H9 (cell line): Measurements from ENCODE around the gene SDR42E2. TPM values are rescaled to one million over a fixed set of nuclear protein-coding genes. Genes with fewer than 3 reads are reported as not detected.

Experiments used
- DNase-seq: peaks from one replicate; pipeline ENCODE4 v3.0.0-alpha.2; 2017
- H2AFZ ChIP-seq: one replicate; pipeline ENCODE4 v1.6.1; 2013; ENCODE audit warnings: mild to moderate bottlenecking, low read length, control low read depth, moderate library complexity
- H2AK5ac ChIP-seq: 2 replicates; pipeline ENCODE4 v1.6.1; 2013; ENCODE audit warnings: low read length, control low read depth, mixed read lengths; ENCODE audit not compliant: insufficient read length
- H2BK120ac ChIP-seq: one replicate; pipeline ENCODE4 v1.6.1; 2013; ENCODE audit warnings: low read depth, mild to moderate bottlenecking, low read length, control low read depth, inconsistent platforms; ENCODE audit not compliant: poor library complexity, severe bottlenecking
- H2BK12ac ChIP-seq: 2 replicates; pipeline ENCODE4 v1.6.1; 2013; ENCODE audit warnings: low read length, control low read depth, mixed read lengths, low read depth; ENCODE audit not compliant: insufficient read length
- H2BK15ac ChIP-seq: 2 replicates; pipeline ENCODE4 v1.6.1; 2013; ENCODE audit warnings: low read depth, low read length, control low read depth
- H2BK20ac ChIP-seq: one replicate; pipeline ENCODE4 v1.6.1; 2013; ENCODE audit warnings: low read depth, mild to moderate bottlenecking, low read length, control low read depth, inconsistent platforms; ENCODE audit not compliant: poor library complexity, severe bottlenecking
- H2BK5ac ChIP-seq: 2 replicates; pipeline ENCODE4 v1.6.1; 2013; ENCODE audit warnings: low read length, control low read depth, mixed read lengths; ENCODE audit not compliant: insufficient read length
- H3K14ac ChIP-seq: 2 replicates; pipeline ENCODE4 v1.6.1; 2013; ENCODE audit warnings: low read length, control low read depth; ENCODE audit not compliant: insufficient read depth
- H3K18ac ChIP-seq: 2 replicates; pipeline ENCODE4 v1.6.1; 2013; ENCODE audit warnings: low read depth, mild to moderate bottlenecking, mixed read lengths, low read length, control low read depth; ENCODE audit not compliant: insufficient read length
- H3K23ac ChIP-seq: 2 replicates; pipeline ENCODE4 v1.6.1; 2013; ENCODE audit warnings: low read length, control low read depth, mixed read lengths, low read depth; ENCODE audit not compliant: insufficient read length
- H3K23me2 ChIP-seq: 2 replicates; pipeline ENCODE4 v1.6.1; 2013; ENCODE audit warnings: low read depth, mild to moderate bottlenecking, mixed read lengths, low read length, control low read depth; ENCODE audit not compliant: insufficient read length, poor library complexity, severe bottlenecking
- H3K27ac ChIP-seq: 2 replicates; pipeline ENCODE4 v1.5.1; 2013; ENCODE audit warnings: low read length, control low read depth, mixed read lengths, low read depth; ENCODE audit not compliant: insufficient read length
- H3K27me3 ChIP-seq: 2 replicates; pipeline ENCODE4 v1.6.1; 2013; ENCODE audit warnings: low read length, control low read depth, inconsistent platforms; ENCODE audit not compliant: insufficient read depth
- H3K4ac ChIP-seq: 2 replicates; pipeline ENCODE4 v1.6.1; 2013; ENCODE audit warnings: low read depth, mild to moderate bottlenecking, control low read depth, inconsistent platforms, low read length, moderate library complexity
- H3K4me1 ChIP-seq: 2 replicates; pipeline ENCODE4 v1.6.1; 2013; ENCODE audit warnings: low read length, control low read depth, inconsistent platforms; ENCODE audit not compliant: insufficient read depth
- H3K4me2 ChIP-seq: 2 replicates; pipeline ENCODE4 v1.6.1; 2013; ENCODE audit warnings: low read length, control low read depth, mixed read lengths; ENCODE audit not compliant: insufficient read length, insufficient read depth
- H3K56ac ChIP-seq: 2 replicates; pipeline ENCODE4 v1.6.1; 2013; ENCODE audit warnings: low read depth, mild to moderate bottlenecking, mixed read lengths, low read length, control low read depth; ENCODE audit not compliant: insufficient read length
- H3K79me1 ChIP-seq: 2 replicates; pipeline ENCODE4 v1.6.1; 2013; ENCODE audit warnings: low read depth, mild to moderate bottlenecking, moderate library complexity, low read length, control low read depth, inconsistent platforms; ENCODE audit not compliant: insufficient read depth, poor library complexity, severe bottlenecking
- H3K79me2 ChIP-seq: 2 replicates; pipeline ENCODE4 v1.6.1; 2013; ENCODE audit warnings: low read length, control low read depth, inconsistent platforms; ENCODE audit not compliant: insufficient read depth
- H3K9ac ChIP-seq: 2 replicates; pipeline ENCODE4 v1.6.1; 2013; ENCODE audit warnings: low read length, control low read depth, mixed read lengths; ENCODE audit not compliant: insufficient read length; ENCODE audit errors: extremely low read depth
- H3K9me3 ChIP-seq: one replicate; pipeline ENCODE4 v1.6.1; 2013; ENCODE audit warnings: low read depth, low read length, inconsistent platforms; ENCODE audit not compliant: control insufficient read depth
- H3T11ph ChIP-seq: one replicate; pipeline ENCODE4 v1.6.1; 2013; ENCODE audit warnings: mild to moderate bottlenecking, low read length, control low read depth, inconsistent platforms
- H4K20me1 ChIP-seq: one replicate; pipeline ENCODE4 v1.6.1; 2013; ENCODE audit not compliant: control insufficient read depth, insufficient read length, insufficient read depth
- H4K5ac ChIP-seq: 2 replicates; pipeline ENCODE4 v1.6.1; 2013; ENCODE audit warnings: low read depth, mild to moderate bottlenecking, mixed read lengths, low read length, control low read depth; ENCODE audit not compliant: insufficient read length
- H4K8ac ChIP-seq: replicated peaks from 2 replicates; pipeline ENCODE4 v1.6.1; 2013; ENCODE audit warnings: low read length, control low read depth, mixed read lengths, low read depth; ENCODE audit not compliant: insufficient read length
- H4K91ac ChIP-seq: 2 replicates; pipeline ENCODE4 v1.6.1; 2013; ENCODE audit warnings: low read depth, mild to moderate bottlenecking, moderate library complexity, mixed read lengths, low read length, control low read depth; ENCODE audit not compliant: insufficient read length
- H3K27ac Mint-ChIP-seq, 3 experiments: 2 replicates in 2 of 3; 3 replicates in 1 of 3; pipeline ENCODE4 v1.8.0; 2020 to 2021; ENCODE audit warnings: mixed read lengths in 3 of 3, mild to moderate bottlenecking in 1 of 3, moderate library complexity in 1 of 3
- H3K27me3 Mint-ChIP-seq: 2 replicates; pipeline ENCODE4 v1.8.0; 2021; ENCODE audit warnings: low read depth, mild to moderate bottlenecking, moderate library complexity, mixed read lengths
- H3K36me3 Mint-ChIP-seq, 3 experiments: 2 replicates in 2 of 3; 3 replicates in 1 of 3; pipeline ENCODE4 v1.8.0; 2020 to 2021; ENCODE audit warnings: low read depth in 3 of 3, mixed read lengths in 3 of 3; ENCODE audit not compliant: insufficient read depth in 1 of 3
- H3K4me1 Mint-ChIP-seq, 2 experiments: 2 replicates each; pipeline ENCODE4 v1.8.0; 2020; ENCODE audit warnings: mixed read lengths in 2 of 2
- H3K4me3 Mint-ChIP-seq, 2 experiments: 2 replicates in 1 of 2; 3 replicates in 1 of 2; pipeline ENCODE4 v1.8.0; 2020 to 2021; ENCODE audit warnings: mild to moderate bottlenecking in 2 of 2, mixed read lengths in 2 of 2, moderate library complexity in 1 of 2
- H3K9me3 Mint-ChIP-seq, 2 experiments: 2 replicates in 1 of 2; 3 replicates in 1 of 2; pipeline ENCODE4 v1.8.0; 2020; ENCODE audit warnings: mild to moderate bottlenecking in 2 of 2, mixed read lengths in 2 of 2, moderate library complexity in 1 of 2
- WGBS: extraction: QIAGEN DNeasy Blood & Tissue Kit; methylation state at CpG from one replicate; pipeline ENCODE4 v1.1.7; 2013; ENCODE audit warnings: missing lambda C conversion rate, low lambda C conversion rate, mixed read lengths; ENCODE audit not compliant: insufficient read length; ENCODE audit errors: extremely low coverage; 5-methylcytosine and 5-hydroxymethylcytosine counted together
- total RNA-seq: library from RNA; stranded (reverse); gene quantifications from 2 replicates; pipeline ENCODE4 v1.2.1, GENCODE V29; 2021
- TF ChIP-seq, protein P1 (sequence below): fragments of 200-600 bp; sonication (generic); conservative IDR thresholded peaks from 3 replicates; pipeline ENCODE4 v1.8.0; 2021; ENCODE audit warnings: antibody characterized with exemption, mild to moderate bottlenecking

Gene SDR42E2
- total RNA-seq, 1 experiment from 2014 or later: 0.09 TPM

GRCh38 chr16:22210854-22211253, 48.5 kb downstream of the SDR42E2 start:
- Histone ChIP-seq H2BK120ac (no peak overlapping the region), H4K20me1 (no peaks in the 10 kb centered on the region), H2AK5ac (no peak overlapping the region), H3K27me3 (no peaks in the 10 kb centered on the region), H2BK20ac (no peak overlapping the region), H3K56ac (no peak overlapping the region), H3T11ph (no peak overlapping the region), H3K9me3 (no peaks in the 10 kb centered on the region), H3K23me2 (peaks cover 14% of the 10 kb centered on the region), H3K79me1 (peaks cover 8% of the 10 kb centered on the region), H3K18ac (no peak overlapping the region), H3K4me1 (peaks cover 5% of the 10 kb centered on the region; the same call in 1 of the 2 replicates), H2BK15ac (no peak overlapping the region), H2BK5ac (no peak overlapping the region), H3K9ac (no peak overlapping the region), H3K23ac (no peak overlapping the region), H3K79me2 (peaks cover 9% of the 10 kb centered on the region; the same call in 1 of the 2 replicates), H2BK12ac (no peak overlapping the region), H3K27ac (no peak overlapping the region), H4K8ac (no peak overlapping the region), H2AFZ (no peak overlapping the region), H4K91ac (no peak overlapping the region), H4K5ac (no peak overlapping the region), H3K4ac (no peak overlapping the region), H3K14ac (no peak overlapping the region), H3K4me2 (no peak overlapping the region)
- H3K27ac Mint-ChIP-seq: no peak overlapping the region; a peak in 1 of 7 replicates
- peaks cover 15 to 20% of the 10 kb centered on the region in 2 experiments for H3K4me1 Mint-ChIP-seq
- peaks cover 11 to 43% (median 27%) of the 10 kb centered on the region in 3 experiments; a peak in 6 of 7 replicates for H3K36me3 Mint-ChIP-seq
- H3K9me3 Mint-ChIP-seq: peaks cover 0 to 6% of the 10 kb centered on the region in 2 experiments; a peak in 3 of 5 replicates
- TF ChIP-seq, protein P1, sequence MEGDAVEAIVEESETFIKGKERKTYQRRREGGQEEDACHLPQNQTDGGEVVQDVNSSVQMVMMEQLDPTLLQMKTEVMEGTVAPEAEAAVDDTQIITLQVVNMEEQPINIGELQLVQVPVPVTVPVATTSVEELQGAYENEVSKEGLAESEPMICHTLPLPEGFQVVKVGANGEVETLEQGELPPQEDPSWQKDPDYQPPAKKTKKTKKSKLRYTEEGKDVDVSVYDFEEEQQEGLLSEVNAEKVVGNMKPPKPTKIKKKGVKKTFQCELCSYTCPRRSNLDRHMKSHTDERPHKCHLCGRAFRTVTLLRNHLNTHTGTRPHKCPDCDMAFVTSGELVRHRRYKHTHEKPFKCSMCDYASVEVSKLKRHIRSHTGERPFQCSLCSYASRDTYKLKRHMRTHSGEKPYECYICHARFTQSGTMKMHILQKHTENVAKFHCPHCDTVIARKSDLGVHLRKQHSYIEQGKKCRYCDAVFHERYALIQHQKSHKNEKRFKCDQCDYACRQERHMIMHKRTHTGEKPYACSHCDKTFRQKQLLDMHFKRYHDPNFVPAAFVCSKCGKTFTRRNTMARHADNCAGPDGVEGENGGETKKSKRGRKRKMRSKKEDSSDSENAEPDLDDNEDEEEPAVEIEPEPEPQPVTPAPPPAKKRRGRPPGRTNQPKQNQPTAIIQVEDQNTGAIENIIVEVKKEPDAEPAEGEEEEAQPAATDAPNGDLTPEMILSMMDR: no peak
- H3K27me3 Mint-ChIP-seq: no peaks in the 10 kb centered on the region
- no CpG with 5 or more reads among the region's 2 CpGs for WGBS
- no peak for DNase-seq
- H3K4me3 Mint-ChIP-seq: no peak overlapping the region
